Fibroblast of villous mesenchyme (primary cell): ENCODE data around the gene GRHL1. TPM values are rescaled to one million over a fixed set of nuclear protein-coding genes. Genes with fewer than 3 reads are reported as not detected.

Experiments
- DNase-seq: peaks from one replicate; pipeline ENCODE4 v3.0.0-alpha.2; 2010; ENCODE audit warnings: low read depth
- H3K4me3 ChIP-seq: 2 replicates; pipeline ENCODE4 v1.5.1; 2011; ENCODE audit warnings: low read depth, mild to moderate bottlenecking, low read length
- CTCF ChIP-seq: IDR thresholded peaks from 2 replicates; pipeline ENCODE4 v1.5.1; 2012; ENCODE audit warnings: low read depth, mild to moderate bottlenecking, low read length; ENCODE audit not compliant: insufficient read depth
- total RNA-seq: library from RNA; depleted of rRNA; stranded (reverse); fragments of >200 nt; gene quantifications from 2 replicates; pipeline ENCODE4 v1.2.3, GENCODE V29; 2012

GRHL1 gene
- total RNA-seq, 1 donor: 1.7 TPM

GRCh38 chr2:9952286-9952737 lies 819 bp downstream of the GRHL1 start:
- peak overlapping the region; percentile 61 for H3K4me3 ChIP-seq
- no peak for TF ChIP-seq CTCF
- DNase-seq: no peak

- no peak for TF ChIP-seq CTCF
- DNase-seq: no peak
- no peak overlapping the region for H3K4me3 ChIP-seq
These were observed 1.5 kb downstream of the GRHL1 start for GRCh38 chr2:9952856-9953503.

GRCh38 chr2:9954136-9954535 lies 2.6 kb downstream of the GRHL1 start:
- no peak overlapping the region for H3K4me3 ChIP-seq
- DNase-seq: peak; percentile 19
- no peak for TF ChIP-seq CTCF

- DNase-seq: no peak
- TF ChIP-seq CTCF: no peak
- no peak overlapping the region for H3K4me3 ChIP-seq
These were observed 6.6 kb downstream of the GRHL1 start for GRCh38 chr2:9958057-9958456.

- no peak for DNase-seq
- H3K4me3 ChIP-seq: no peak overlapping the region
- no peak for TF ChIP-seq CTCF
These were observed 7.8 kb downstream of the GRHL1 start for GRCh38 chr2:9959262-9959661.

GRCh38 chr2:9961013-9961412 lies 9.5 kb downstream of the GRHL1 start:
- no peak overlapping the region for H3K4me3 ChIP-seq
- no peak for TF ChIP-seq CTCF
- no peak for DNase-seq
